Esophagus muscularis mucosa (tissue), 3 donors: ENCODE results near the gene SDF2.

Experiments
- CTCF ChIP-seq, 3 experiments: fragments of 200-600 bp in 2 of 3; fragments of 450-650 bp in 1 of 3; sonication (generic) in 2 of 3; IDR thresholded peaks; one replicate each; pipeline ENCODE4 v1.5.1; 2017 to 2019; ENCODE audit warnings: antibody characterized with exemption in 3 of 3, mild to moderate bottlenecking in 2 of 3, moderate library complexity in 1 of 3
- POLR2AphosphoS5 ChIP-seq, 2 donors: sonication (generic); formaldehyde crosslinking; IDR thresholded peaks; one replicate each; pipeline ENCODE4 v1.6.1; 2017; ENCODE audit warnings: antibody characterized with exemption in 2 of 2

DNA sequence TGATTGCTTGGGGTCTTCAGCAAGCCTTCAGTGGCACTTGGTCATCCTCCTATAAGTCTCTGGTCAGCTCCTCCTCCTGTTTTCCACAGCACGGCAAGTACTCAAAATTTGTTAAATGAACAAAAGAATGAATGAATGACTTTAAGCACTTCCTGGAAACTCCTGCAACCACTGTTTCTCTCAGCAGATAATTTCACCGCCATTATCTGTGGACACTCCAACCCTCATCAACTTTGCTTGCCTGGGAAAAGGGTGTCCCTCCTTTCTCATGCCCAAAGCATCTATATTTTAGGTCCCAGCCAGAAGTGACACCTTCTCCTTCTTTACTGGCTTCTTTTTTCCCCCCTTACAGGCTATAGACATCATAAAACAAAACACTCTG lies 45.6 kb upstream of the SDF2 start:
- no peak for TF ChIP-seq POLR2AphosphoS5 (IDR thresholded peaks at IDR 0.05)
- TF ChIP-seq CTCF (IDR thresholded peaks at IDR 0.05), result no peak
